Stimulated activated CD4-positive, alpha-beta T cell treated with anti-CD3 and anti-CD28 coated beads, Interleukin-4, amount 100 ng/mL, for 4 hours (primary cell): ENCODE data around the gene SRPK3.
"Not testable (repeated sequence)": the region's sequence is repeated elsewhere in the genome, so short reads cannot be mapped to it uniquely, and the experiment has no call there.

Experiments
- DNase-seq, 2 experiments: peaks; one replicate each; pipeline ENCODE4 v3.0.0-alpha.2; 2020

SRPK3 gene, protein sequence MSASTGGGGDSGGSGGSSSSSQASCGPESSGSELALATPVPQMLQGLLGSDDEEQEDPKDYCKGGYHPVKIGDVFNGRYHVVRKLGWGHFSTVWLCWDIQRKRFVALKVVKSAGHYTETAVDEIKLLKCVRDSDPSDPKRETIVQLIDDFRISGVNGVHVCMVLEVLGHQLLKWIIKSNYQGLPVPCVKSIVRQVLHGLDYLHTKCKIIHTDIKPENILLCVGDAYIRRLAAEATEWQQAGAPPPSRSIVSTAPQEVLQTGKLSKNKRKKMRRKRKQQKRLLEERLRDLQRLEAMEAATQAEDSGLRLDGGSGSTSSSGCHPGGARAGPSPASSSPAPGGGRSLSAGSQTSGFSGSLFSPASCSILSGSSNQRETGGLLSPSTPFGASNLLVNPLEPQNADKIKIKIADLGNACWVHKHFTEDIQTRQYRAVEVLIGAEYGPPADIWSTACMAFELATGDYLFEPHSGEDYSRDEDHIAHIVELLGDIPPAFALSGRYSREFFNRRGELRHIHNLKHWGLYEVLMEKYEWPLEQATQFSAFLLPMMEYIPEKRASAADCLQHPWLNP

GRCh38 chrX:153780678-153781427 is at the start of gene SRPK3:
TSS of gene SRPK3 (plus strand) at chrX:153781041. CDS start at chrX:153781087, 46 bp downstream.
- no peak for DNase-seq

GRCh38 chrX:153731117-153731844 is 49.6 kb upstream of the SRPK3 start:
- DNase-seq, result no peak

DNA sequence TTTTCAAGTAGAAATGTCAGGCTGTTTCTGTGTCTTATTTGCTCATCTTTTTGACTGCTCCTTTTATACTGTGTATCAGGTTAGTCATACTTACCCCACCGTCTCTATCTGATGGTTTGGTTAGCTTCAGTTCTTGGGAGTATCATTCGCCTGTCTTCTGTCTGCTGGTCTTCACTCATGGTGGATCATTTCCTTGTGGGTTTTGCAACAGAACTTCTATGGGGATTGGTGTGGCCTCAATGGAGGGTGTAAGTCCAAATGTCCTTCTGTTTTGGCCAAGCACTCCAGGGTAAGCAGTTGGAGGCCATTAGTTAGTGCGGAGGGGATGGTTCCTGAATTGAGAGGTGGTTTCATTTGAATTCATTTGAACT is 49.0 kb upstream of the SRPK3 start:
- no peak for DNase-seq

DNA sequence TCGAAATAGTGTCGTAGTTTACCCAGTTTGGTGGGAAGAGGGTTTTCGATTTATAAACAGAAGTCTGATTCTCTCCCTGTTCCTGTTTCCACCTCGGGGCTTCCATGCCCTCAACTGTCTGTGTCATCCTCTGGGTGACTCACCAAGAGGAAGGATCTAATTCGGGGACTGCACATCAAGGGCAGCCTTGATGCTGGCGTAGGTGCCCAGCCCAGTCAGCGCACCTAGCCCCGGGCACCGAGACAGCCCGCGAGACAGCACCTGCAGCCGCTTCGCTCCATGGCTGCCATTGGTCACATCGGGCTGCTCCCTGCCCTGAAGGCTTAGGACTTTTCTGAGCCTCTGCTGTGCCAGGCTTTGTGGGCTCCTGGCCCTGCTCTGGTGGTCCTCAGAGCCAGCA is 48.4 kb upstream of the SRPK3 start:
- no peak for DNase-seq

DNA sequence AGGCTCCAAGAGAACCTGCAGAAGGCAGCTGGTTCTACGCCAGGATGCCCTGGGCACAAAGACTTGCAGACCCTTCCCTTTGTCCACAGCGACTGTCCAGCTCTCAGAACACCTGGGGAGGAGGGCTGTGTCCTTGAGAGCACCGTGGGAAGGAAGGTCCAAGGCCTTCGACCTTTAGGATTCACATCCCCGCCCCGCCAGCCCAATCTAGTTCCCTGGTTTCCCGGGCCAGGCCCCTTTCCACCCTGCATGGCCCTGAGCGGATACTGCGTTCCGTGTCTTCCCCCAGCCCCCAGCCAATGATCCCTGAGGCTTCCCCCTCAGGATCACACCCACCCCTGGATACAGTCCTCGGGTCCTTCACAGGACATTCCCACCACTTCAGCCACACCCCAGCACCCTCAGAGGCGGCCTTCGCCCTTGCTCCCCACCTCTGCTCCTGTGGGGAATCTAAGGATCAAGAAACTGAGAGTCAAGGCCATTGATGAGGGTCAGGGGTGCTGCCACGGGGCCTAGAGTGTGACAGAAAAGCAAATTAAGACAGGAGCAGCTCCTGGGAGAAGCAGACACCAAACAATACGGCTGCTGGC is 47.1 kb upstream of the SRPK3 start:
- DNase-seq, result no peak

DNA sequence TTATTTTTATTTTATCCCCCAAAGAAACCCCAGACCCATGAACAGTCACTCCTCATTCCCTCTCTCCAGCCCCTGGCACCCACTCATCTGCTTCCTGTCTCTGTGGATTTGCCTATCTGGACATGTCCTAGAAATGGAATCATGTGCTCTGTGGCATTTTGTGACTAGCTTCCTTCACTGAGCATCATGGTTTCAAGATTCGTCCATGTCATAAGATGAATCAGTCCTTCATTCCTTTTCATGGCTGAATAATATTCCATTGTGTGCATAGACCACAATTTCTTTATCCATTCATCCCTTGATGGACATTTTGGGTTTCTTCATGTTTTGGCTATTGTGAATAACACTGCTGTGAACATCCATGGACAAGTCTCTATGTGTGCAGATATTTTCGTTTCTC is 46.0 kb upstream of the SRPK3 start:
- DNase-seq, result no peak

- DNase-seq, result no peak
Measured at GRCh38 chrX:153735274-153735673, 45.6 kb upstream of the SRPK3 start.

GRCh38 chrX:153736071-153736820 is 44.6 kb upstream of the SRPK3 start:
- no peak for DNase-seq

DNA sequence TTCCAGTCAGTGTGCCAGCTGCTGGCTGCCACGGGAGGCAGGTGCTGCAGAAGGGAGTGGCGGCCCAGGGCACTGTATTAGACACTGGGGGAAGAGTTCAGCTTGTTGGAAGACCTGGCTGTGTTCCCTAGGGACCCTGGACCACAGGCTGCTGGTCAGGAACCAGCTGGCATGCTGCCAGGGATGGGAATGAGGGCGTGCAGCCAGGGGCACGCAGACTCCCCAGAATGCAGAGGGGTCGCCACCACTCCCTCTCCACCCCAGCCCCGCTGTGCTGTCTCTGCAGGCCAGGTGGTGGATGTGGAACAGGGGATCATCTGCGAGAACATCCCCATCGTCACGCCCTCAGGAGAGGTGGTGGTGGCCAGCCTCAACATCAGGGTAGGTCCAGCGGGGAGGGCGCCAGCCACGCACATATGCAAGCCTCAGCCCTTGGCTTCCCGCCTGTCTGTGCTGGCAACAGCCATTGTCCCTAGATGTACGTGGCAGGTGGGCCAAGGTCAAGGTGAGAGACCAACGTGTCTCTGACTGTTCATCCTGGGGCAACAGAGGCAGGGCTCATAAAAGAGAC is 43.9 kb upstream of the SRPK3 start:
- DNase-seq, result no peak

DNA sequence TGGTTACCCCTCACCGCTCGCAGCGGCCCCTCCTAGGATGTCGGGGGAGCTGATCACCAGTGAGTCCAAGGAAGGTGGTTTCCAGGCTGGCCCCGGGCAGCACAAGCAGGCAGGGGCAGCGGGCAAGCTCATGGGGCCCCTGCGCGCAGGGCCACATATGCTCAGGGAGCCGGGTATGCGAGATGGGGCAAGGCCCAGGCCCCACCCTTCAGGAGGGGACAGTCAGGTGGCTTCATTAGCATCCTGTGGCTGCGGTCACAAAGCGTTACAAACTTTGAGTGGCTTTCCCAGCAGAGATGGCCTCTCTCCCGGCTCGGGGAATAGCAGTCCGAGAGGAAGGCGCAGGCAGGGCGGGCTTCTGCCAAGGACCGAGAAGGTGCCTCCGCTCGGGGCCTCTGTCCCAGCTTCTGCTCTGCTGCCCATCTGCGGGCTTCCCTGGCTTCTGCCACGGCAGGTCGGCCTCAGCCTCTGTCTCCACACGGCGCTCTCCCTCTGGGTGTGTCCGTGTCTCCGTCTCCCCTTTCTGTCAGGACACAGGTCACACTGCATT is 42.7 kb upstream of the SRPK3 start:
- DNase-seq, result no peak

GRCh38 chrX:153739754-153740486 is 40.9 kb upstream of the SRPK3 start:
- DNase-seq, result no peak

DNA sequence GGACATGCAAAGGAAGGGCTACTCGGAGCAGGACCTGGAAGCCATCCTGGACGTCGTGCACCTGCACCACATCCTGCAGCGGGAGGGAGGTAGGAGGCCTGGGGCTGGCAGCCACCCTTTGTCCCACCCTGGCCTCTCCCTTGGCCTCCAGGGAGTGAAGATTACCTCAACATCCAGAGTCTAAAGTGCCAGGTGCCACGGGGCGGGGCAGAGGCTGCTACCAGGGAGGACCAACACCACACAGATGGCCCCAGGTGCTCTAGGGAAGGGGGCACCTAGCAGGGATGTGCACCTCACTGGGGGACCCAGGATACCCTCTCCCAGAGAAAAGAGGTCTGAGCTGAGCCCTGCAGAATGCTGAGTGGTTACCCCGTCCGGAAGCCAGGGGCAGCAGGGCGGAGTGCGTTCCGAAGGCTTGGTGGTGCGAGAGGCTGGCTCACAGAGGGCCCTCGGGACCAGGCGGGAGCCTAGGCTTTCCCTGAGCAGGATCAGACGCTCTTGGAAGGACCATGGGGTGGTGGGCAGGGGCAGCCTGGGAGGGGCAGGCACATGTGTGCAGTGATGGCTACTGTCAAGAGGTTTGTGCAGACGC is 40.1 kb upstream of the SRPK3 start:
- DNase-seq, result no peak

- no peak for DNase-seq
Measured at GRCh38 chrX:153741446-153741845, 39.4 kb upstream of the SRPK3 start.

DNA sequence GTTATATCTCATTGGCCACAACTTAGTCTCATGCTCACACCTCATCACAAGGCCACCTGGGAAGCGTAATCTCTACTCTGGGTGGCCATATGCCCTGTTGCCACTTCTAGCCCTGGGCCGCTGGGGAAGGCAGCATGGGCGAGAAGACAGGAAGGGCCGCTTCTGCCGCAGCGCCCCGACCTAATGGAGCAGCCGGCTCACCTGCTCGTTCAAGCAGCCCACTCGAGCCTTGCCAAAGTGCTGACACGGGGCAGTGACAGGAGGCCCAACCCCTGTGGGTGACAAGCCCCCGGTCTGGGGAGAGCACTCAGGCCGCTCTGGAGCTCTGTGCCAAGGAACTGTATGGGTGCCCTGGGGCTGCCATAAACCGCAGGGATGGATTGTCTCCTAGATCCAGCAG is 38.7 kb upstream of the SRPK3 start:
- DNase-seq, result not testable (repeated sequence)

DNA sequence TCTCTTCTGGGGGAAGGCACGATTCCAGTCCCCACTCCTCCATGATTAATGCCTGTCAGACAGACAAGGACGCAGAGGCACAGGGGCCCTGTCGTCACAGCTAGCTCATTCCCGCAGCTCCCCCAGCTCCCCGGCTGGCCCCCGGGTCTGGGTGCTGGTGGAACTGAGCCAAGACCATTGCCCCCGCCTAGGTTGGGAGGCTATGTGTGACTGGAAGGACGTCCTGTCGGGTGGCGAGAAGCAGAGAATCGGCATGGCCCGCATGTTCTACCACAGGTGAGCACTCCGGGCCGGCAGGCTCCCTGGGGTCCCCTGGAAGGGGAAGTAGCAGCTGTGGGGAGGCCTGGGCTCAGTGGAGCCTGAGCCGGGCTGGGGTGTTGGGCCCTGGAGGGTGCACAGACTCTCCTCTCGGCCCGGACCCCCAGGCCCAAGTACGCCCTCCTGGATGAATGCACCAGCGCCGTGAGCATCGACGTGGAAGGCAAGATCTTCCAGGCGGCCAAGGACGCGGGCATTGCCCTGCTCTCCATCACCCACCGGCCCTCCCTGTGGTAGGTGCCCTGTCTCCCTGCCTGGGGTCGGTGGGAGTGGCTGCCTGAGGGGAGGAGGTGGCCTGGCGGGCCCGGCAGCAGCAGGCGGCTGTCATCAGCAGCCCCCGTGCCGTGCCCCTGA is 37.9 kb upstream of the SRPK3 start:
- not testable (repeated sequence) for DNase-seq

DNA sequence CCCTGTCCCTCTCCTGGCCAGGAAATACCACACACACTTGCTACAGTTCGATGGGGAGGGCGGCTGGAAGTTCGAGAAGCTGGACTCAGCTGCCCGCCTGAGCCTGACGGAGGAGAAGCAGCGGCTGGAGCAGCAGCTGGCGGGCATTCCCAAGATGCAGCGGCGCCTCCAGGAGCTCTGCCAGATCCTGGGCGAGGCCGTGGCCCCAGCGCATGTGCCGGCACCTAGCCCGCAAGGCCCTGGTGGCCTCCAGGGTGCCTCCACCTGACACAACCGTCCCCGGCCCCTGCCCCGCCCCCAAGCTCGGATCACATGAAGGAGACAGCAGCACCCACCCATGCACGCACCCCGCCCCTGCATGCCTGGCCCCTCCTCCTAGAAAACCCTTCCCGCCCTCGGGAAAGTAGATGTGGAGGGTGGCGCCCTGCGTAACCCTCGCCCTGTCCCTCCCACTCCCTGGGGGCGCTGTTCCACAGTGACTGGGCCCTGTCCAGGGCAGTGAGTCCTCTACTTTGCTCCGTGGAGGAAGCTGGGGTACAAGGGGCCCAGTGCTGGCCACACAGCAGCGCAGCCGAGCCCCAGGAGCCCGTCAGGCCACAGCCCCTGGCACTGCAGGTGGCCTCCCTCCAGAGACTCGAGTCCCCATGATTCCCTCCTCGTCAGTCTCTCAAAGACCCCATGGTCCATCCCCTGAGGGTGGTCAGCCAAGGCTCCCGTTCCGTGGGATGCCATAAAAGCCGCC is 37.2 kb upstream of the SRPK3 start:
- not testable (repeated sequence) for DNase-seq

- DNase-seq, result no peak
Measured at GRCh38 chrX:153744210-153745066, 36.4 kb upstream of the SRPK3 start.

DNA sequence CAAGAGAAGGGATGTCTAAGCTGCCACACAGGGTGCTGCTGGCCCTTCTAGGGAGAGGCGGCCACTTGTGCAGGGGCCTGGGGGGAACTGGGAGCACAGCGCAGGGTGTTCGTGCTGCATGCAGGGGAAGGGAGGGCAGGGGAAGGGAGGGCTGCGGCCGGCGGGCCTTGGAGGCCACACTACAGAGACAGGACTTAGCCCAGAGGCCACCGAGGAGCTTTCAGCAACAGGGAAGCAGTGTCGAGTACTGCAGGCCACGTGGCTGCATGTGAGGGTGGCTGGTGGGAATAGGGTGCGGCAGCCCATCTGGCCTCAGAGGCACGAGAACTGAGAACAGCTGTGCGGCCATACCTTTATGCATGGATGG is 35.8 kb upstream of the SRPK3 start:
- not testable (repeated sequence) for DNase-seq
